ENCODE data around the gene AJAP1.

DNA sequence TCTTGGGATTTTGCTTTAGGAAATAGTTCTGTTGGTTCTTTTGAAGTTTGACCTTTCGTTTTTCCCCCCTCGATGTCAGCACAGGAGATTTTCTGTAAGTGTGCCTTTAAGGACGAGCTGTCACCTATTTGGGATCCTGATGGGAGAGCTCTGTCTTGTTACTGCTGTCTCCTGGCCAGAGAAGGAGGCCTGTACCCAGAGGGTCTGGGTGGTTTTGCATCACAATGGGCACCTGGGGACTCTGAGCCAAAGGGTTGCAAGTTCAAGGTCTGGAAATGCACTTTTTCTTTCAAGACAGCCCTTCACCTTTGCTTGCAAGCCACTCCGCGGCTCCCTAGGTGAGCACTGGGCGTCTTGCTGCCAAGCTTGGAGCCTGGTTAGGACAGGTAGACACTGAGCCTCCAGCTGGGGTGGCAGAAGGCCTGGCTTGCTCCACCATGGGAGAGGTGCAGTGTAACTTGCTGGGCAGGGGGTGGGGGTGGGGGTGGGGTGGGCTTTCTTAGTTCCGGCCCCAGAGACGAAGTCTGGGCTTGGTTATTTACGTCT is 2.9 kb downstream of the AJAP1 start:
- TF ChIP-seq EP300 (IDR thresholded peaks at IDR 0.05; ENCODE audit: borderline replicate concordance) (no peak), EGR1 (IDR thresholded peaks at IDR 0.05) (no peak), CREB1 (IDR thresholded peaks at IDR 0.05; ENCODE audit: low read depth) (no peak), CEBPB (IDR thresholded peaks at IDR 0.05) (no peak), ZBTB7A (IDR thresholded peaks at IDR 0.05; ENCODE audit: low read depth) (no peak), RAD21 (IDR thresholded peaks at IDR 0.05; ENCODE audit: low read depth) (no peak), FOXM1 (IDR thresholded peaks at IDR 0.05; ENCODE audit: borderline replicate concordance, low read depth) (no peak), NFIC (IDR thresholded peaks at IDR 0.05) (no peak), TAF1 (IDR thresholded peaks at IDR 0.05; ENCODE audit: low read depth) (no peak)
- TF ChIP-seq, protein P1, sequence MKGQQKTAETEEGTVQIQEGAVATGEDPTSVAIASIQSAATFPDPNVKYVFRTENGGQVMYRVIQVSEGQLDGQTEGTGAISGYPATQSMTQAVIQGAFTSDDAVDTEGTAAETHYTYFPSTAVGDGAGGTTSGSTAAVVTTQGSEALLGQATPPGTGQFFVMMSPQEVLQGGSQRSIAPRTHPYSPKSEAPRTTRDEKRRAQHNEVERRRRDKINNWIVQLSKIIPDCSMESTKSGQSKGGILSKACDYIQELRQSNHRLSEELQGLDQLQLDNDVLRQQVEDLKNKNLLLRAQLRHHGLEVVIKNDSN (IDR thresholded peaks at IDR 0.05) = no peak
- TF ChIP-seq, protein P2, sequence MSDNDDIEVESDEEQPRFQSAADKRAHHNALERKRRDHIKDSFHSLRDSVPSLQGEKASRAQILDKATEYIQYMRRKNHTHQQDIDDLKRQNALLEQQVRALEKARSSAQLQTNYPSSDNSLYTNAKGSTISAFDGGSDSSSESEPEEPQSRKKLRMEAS (IDR thresholded peaks at IDR 0.05) = no peak
- TF ChIP-seq, protein P3, sequence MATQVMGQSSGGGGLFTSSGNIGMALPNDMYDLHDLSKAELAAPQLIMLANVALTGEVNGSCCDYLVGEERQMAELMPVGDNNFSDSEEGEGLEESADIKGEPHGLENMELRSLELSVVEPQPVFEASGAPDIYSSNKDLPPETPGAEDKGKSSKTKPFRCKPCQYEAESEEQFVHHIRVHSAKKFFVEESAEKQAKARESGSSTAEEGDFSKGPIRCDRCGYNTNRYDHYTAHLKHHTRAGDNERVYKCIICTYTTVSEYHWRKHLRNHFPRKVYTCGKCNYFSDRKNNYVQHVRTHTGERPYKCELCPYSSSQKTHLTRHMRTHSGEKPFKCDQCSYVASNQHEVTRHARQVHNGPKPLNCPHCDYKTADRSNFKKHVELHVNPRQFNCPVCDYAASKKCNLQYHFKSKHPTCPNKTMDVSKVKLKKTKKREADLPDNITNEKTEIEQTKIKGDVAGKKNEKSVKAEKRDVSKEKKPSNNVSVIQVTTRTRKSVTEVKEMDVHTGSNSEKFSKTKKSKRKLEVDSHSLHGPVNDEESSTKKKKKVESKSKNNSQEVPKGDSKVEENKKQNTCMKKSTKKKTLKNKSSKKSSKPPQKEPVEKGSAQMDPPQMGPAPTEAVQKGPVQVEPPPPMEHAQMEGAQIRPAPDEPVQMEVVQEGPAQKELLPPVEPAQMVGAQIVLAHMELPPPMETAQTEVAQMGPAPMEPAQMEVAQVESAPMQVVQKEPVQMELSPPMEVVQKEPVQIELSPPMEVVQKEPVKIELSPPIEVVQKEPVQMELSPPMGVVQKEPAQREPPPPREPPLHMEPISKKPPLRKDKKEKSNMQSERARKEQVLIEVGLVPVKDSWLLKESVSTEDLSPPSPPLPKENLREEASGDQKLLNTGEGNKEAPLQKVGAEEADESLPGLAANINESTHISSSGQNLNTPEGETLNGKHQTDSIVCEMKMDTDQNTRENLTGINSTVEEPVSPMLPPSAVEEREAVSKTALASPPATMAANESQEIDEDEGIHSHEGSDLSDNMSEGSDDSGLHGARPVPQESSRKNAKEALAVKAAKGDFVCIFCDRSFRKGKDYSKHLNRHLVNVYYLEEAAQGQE (IDR thresholded peaks at IDR 0.05; ENCODE audit: low read depth) = no peak

Measured in Ishikawa (cell line).